ENCODE data around the gene FIGLA. TPM values are rescaled to one million over a fixed set of nuclear protein-coding genes. Genes with fewer than 3 reads are reported as not detected.

The FIGLA gene
- total and polyA plus RNA-seq, 2 of the 8 experiments (the other 6 are each of a cell fraction or from before 2014, with no cell fraction given): not detected

- TF ChIP-seq CBX8 (IDR thresholded peaks at IDR 0.05; ENCODE audit: borderline replicate concordance, low read depth, low read length) (no peak), CEBPB (IDR thresholded peaks at IDR 0.05; ENCODE audit: low read depth, low read length) (no peak), NRF1 (IDR thresholded peaks at IDR 0.05; ENCODE audit: low read depth, low read length) (no peak), ZNF274 (IDR thresholded peaks at IDR 0.05; ENCODE audit: borderline replicate concordance, extremely low read depth, low read length) (no peak), SIN3A (conservative IDR thresholded peaks at IDR 0.05 in 1 of 2, IDR thresholded peaks at IDR 0.05 in 1 of 2; ENCODE audit: low read depth in 1 of 2, low read length in 2 of 2) (peak in 1 of 2 experiments; percentile 2; a peak in 1 of 4 replicates), EZH2 (IDR thresholded peaks at IDR 0.05; ENCODE audit: low read depth, low read length, severe bottlenecking) (no peak), KDM1A (IDR thresholded peaks at IDR 0.05; ENCODE audit: borderline replicate concordance, low read length) (no peak), HDAC6 (IDR thresholded peaks at IDR 0.05; ENCODE audit: low read depth, low read length) (no peak), RAD21 (IDR thresholded peaks at IDR 0.05 in 1 of 2, conservative IDR thresholded peaks at IDR 0.05 in 1 of 2; ENCODE audit: low read depth in 2 of 2, low read length in 2 of 2) (peak; percentile 22 to 56; a peak in 3 of 4 replicates), MAFK (IDR thresholded peaks at IDR 0.05; ENCODE audit: low read depth, low read length) (no peak), POLR2A (IDR thresholded peaks at IDR 0.05; ENCODE audit: control extremely low read depth in 1 of 2, low read depth in 2 of 2, low read length in 2 of 2) (peak; percentile 73 to 82), JUND (IDR thresholded peaks at IDR 0.05; ENCODE audit: low read length) (no peak), BCL11A (IDR thresholded peaks at IDR 0.05; ENCODE audit: low read depth in 2 of 2, low read length in 2 of 2) (no peak), SIX5 (IDR thresholded peaks at IDR 0.05; ENCODE audit: low read depth, low read length) (no peak), TEAD4 (IDR thresholded peaks at IDR 0.05; ENCODE audit: low read depth, low read length) (no peak), YY1 (IDR thresholded peaks at IDR 0.05; ENCODE audit: low read depth, low read length) (no peak), KDM4A (IDR thresholded peaks at IDR 0.05; ENCODE audit: low read depth, low read length, severe bottlenecking) (peak; percentile 89), CBX5 (IDR thresholded peaks at IDR 0.05; ENCODE audit: low read depth, low read length) (no peak), RNF2 (IDR thresholded peaks at IDR 0.05; ENCODE audit: borderline replicate concordance, low read depth, low read length, missing control alignments, poor library complexity, severe bottlenecking) (no peak), JUN (IDR thresholded peaks at IDR 0.05; ENCODE audit: low read depth, low read length) (no peak), E2F6 (IDR thresholded peaks at IDR 0.05) (0 out of 2 replicates have a peak, but pooled peaks have one; percentile 21), GABPA (IDR thresholded peaks at IDR 0.05; ENCODE audit: borderline replicate concordance, insufficient read depth, low read length) (no peak), CHD1 (IDR thresholded peaks at IDR 0.05; ENCODE audit: low read depth, low read length) (no peak)
These were observed 22.5 kb downstream of the FIGLA start, which contains the start of gene ADD2 (continued) for GRCh38 chr2:70767699-70768589.
